Right lobe of liver (tissue), 6 donors: ENCODE measurements around the gene TPSD1. TPM values are rescaled to one million over a fixed set of nuclear protein-coding genes. Genes with fewer than 3 reads are reported as not detected.
"Not testable (repeated sequence)": the region's sequence is repeated elsewhere in the genome, so short reads cannot be mapped to it uniquely, and the experiment has no call there.

Experiments used
- ATAC-seq, 4 donors: fragments of 200-7000 bp; cut with Tn5 transposase; one replicate each; pipeline ENCODE4 v1.9.1; 2020; ENCODE audit warnings: mild to moderate bottlenecking in 4 of 4, moderate library complexity in 4 of 4
- DNase-seq, 3 donors: peaks; one replicate each; pipeline ENCODE4 v3.0.0-alpha.2; 2020
- H3K27ac ChIP-seq, 3 donors: fragments of 200-600 bp; one replicate each; pipeline ENCODE4 v1.8.0; 2022
- H3K27me3 ChIP-seq, 2 donors: fragments of 200-600 bp; one replicate each; pipeline ENCODE4 v1.8.0; 2022
- H3K36me3 ChIP-seq, 4 donors: fragments of 200-600 bp; sonication (generic) in 1 of 4; one replicate each; pipeline versions ENCODE4 v1.5.1 to v1.8.0; 2017 to 2022; ENCODE audit warnings: control low read depth in 1 of 4
- H3K4me1 ChIP-seq, 4 donors: fragments of 200-600 bp; sonication (generic) in 1 of 4; one replicate each; pipeline versions ENCODE4 v1.5.1 to v1.8.0; 2017 to 2022; ENCODE audit warnings: control low read depth in 1 of 4
- H3K4me3 ChIP-seq, 3 donors: fragments of 200-600 bp; one replicate each; pipeline ENCODE4 v1.8.0; 2022
- H3K9me3 ChIP-seq, 4 donors: fragments of 200-600 bp; sonication (generic) in 1 of 4; one replicate each; pipeline versions ENCODE4 v1.5.1 to v1.8.0; 2017 to 2022; ENCODE audit warnings: control low read depth in 1 of 4
- POLR2A ChIP-seq: fragments of 450-650 bp; IDR thresholded peaks from one replicate; pipeline ENCODE4 v1.6.1; 2017; ENCODE audit warnings: antibody characterized with exemption, mild to moderate bottlenecking
- WGBS: methylation state at CpG from one replicate; pipeline ENCODE4 v1.1.6; 2018; ENCODE audit warnings: low coverage, low lambda C conversion rate; ENCODE audit not compliant: insufficient coverage; ENCODE audit errors: missing lambda C conversion rate; 5-methylcytosine and 5-hydroxymethylcytosine counted together
- intact Hi-C, 2 donors: fragments of 100-400 bp; cut with DNase I; formaldehyde crosslinking; loops; one replicate each; pipeline versions ENCODE4 v1.11.2 to v1.14.1; 2022
- long read RNA-seq: library from polyadenylated mRNA; unstranded; transcript quantifications from one replicate; pipeline ENCODE4 v2.0.0, GENCODE V29; 2019
- total RNA-seq, 6 experiments: library from RNA; depleted of rRNA in 2 of 6; stranded (reverse); fragments of >200 nt in 2 of 6; fragmentation: NEBNext Ultra II Directional in 3 of 6; extraction: Animal tissue kit (Norgen Biotek cat#: 25700) in 3 of 6; gene quantifications; one replicate each; pipeline versions ENCODE4 v1.1.0 to v1.2.4, GENCODE V29; 2016 to 2023
- TF ChIP-seq, protein P1 (sequence below), 4 donors: fragments of 200-600 bp in 3 of 4; fragments of 450-650 bp in 1 of 4; IDR thresholded peaks; one replicate each; pipeline versions ENCODE4 v1.5.1 to v1.8.0; 2016 to 2022; ENCODE audit warnings: antibody characterized with exemption in 4 of 4, mild to moderate bottlenecking in 2 of 4
- donor health status: DM: no; HTN: yes; CAD: no.
- donor health status: DM: no; HTN: no; CAD: no.
- donor health status: DM: no; HTN: no; CAD: no.
- donor health status: DM: no; HTN: yes; CAD: no.
- donor health status: DM: no; HTN: yes; CAD: no.

The TPSD1 gene
- not detected for total RNA-seq
- long read RNA-seq, result 0 reads

DNA sequence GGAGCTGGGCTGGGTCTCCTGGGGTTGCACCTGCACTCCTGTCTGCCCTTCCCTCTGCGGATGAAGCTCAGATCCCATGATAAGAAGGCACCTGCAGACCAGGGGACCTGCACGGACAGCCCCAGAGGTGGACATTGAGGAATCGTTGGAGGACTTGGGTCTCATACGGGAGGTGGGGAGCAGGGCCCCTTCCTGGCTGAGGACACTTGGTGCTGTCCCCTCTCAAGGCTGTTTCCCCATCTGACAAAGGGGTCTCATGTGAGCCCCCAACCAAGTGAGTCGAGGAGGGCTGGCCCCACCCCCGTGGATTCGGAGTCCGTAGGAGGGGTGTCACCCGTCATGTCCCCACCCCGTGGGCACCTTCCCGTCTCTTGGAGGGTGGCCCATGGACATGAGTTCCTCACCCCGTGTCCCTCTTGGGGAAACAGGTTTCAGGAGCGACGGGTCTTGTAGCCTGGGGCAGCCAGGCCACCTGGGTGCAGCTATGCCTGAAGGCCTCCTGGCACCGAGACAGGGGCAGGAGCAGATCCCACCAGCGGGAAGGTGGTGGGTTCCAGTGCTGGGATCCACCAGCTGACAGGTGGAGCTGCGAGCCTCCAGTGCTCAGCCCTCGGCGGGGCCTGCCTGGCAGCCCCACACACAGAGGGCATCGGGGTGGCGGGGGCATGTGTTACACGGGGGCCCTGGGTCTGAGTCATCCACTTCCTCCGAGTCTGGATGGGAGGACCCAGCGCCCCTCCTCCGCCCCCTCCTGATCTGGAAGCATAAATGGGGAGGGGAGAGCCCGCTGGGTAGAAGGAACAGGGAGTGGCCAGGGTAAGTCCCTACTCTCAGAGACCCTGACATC lies at the start of gene TPSD1:
TSS of gene TPSD1 (plus strand) at position 794 of the 847 bp plus-strand sequence. CDS start 212 bp downstream, outside the sequence.
- H3K27me3 ChIP-seq, DNase-seq, H3K9me3 ChIP-seq, intact Hi-C loops, H3K27ac ChIP-seq, H3K36me3 ChIP-seq, H3K4me1 ChIP-seq, H3K4me3 ChIP-seq: not testable (repeated sequence)
- WGBS, result no CpG with 5 or more reads among the region's 26 CpGs
- ATAC-seq, result peak in 1 of 4 donors; percentile 5

DNA sequence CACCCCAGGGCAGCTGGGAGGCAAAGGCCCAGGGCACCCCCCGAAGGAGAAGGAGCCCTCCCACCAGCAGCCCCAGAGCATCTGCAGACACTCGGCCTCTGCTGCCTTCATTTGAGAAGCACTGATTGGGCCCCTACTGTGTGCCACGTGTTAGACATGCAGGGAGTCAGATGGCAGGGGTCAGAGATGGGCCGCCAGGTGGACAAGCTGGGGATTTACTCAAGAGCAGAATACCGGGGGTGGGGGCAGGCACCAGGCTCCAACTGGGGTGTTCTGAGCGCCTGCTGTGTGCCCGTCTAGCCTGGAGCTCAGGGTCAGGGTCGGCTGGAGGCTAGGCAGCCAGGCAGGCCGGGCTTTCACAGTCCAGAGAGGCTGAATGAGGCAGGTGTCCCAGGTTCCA lies 49.5 kb upstream of the TPSD1 start:
- DNase-seq (no peak), ATAC-seq (no peak)
- WGBS, result no CpG with 5 or more reads among the region's 9 CpGs
- intact Hi-C loops, result no loop called here
- no peaks in the 10 kb centered on the region for H3K27me3 ChIP-seq
- H3K4me1 ChIP-seq, result no peaks in the 10 kb centered on the region
- no peak overlapping the region for H3K4me3 ChIP-seq
- peaks cover 0 to 6% (median 0%) of the 10 kb centered on the region in 4 donors for H3K36me3 ChIP-seq
- TF ChIP-seq POLR2A, result no peak
- TF ChIP-seq, protein P1, sequence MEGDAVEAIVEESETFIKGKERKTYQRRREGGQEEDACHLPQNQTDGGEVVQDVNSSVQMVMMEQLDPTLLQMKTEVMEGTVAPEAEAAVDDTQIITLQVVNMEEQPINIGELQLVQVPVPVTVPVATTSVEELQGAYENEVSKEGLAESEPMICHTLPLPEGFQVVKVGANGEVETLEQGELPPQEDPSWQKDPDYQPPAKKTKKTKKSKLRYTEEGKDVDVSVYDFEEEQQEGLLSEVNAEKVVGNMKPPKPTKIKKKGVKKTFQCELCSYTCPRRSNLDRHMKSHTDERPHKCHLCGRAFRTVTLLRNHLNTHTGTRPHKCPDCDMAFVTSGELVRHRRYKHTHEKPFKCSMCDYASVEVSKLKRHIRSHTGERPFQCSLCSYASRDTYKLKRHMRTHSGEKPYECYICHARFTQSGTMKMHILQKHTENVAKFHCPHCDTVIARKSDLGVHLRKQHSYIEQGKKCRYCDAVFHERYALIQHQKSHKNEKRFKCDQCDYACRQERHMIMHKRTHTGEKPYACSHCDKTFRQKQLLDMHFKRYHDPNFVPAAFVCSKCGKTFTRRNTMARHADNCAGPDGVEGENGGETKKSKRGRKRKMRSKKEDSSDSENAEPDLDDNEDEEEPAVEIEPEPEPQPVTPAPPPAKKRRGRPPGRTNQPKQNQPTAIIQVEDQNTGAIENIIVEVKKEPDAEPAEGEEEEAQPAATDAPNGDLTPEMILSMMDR (IDR thresholded peaks at IDR 0.05), result no peak
- H3K27ac ChIP-seq, result no peak overlapping the region
- no peaks in the 10 kb centered on the region for H3K9me3 ChIP-seq

DNA sequence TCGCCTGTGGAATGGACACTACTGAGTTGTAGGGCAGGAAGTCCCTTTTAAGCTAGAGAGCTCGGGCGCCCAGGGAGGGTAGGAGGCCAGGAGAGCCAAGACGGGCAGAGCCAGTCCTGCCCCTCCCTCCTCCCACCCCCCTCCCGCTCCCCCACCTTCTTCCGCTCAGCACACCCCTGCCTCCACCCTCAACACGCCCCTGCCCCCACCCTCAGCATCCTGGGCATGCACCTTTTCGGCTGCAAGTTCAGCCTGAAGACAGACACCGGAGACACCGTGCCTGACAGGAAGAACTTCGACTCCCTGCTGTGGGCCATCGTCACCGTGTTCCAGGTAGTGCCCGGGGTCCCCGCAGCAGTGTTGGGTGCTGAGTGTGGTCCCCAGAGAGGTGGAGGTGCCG lies 49.1 kb upstream of the TPSD1 start:
- no peak for TF ChIP-seq POLR2A
- TF ChIP-seq, protein P1 (IDR thresholded peaks at IDR 0.05), result no peak
- H3K36me3 ChIP-seq, result peaks cover 0 to 11% (median 0%) of the 10 kb centered on the region in 4 donors
- 72% methylated on average over 9 of the region's 16 CpGs for WGBS

DNA sequence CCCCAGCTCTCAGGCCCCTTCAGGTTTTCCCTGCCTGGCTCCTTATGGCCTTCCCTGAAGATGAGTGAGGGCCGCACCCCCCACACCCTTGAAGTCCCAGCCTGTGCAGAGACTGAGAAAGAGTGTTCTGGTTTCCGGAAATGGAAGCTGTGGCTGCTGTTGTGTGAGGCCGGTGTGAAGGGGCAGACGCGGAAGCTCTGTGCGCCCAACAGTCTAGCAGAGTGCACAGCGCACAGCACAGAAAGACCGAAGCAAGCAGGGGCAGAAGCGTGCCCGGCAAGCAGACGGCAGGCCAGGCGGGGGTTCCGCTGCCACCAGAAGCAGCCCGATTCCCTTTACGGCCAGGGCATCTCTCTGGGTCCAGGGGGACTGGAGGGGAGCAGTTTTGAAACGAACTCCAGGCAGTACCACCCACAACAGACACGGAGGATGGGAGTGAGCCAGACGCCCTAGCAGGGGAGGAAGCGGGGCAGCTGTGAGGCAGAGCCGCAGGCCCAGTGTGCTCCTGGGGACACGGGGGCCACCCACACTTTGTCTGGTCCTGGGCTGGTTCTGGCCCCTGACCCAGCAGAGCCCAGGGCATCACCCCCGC lies 47.5 kb upstream of the TPSD1 start:
- TF ChIP-seq, protein P1 (IDR thresholded peaks at IDR 0.05), result no peak
- TF ChIP-seq POLR2A, result no peak
- H3K4me3 ChIP-seq, result no peak overlapping the region
- H3K36me3 ChIP-seq, result peaks cover 0 to 14% (median 0%) of the 10 kb centered on the region in 4 donors
- no peak for DNase-seq
- ATAC-seq, result no peak
- no peaks in the 10 kb centered on the region for H3K4me1 ChIP-seq
- intact Hi-C loops, result no loop called here
- no peaks in the 10 kb centered on the region for H3K27me3 ChIP-seq
- H3K27ac ChIP-seq, result no peak overlapping the region
- WGBS, result 61% methylated on average over 5 of the region's 22 CpGs
- no peaks in the 10 kb centered on the region for H3K9me3 ChIP-seq

More for the DNA sequence above, 49.1 kb upstream of the TPSD1 start:
- Histone ChIP-seq H3K9me3 (no peaks in the 10 kb centered on the region), H3K4me3 (no peak overlapping the region), H3K27me3 (no peaks in the 10 kb centered on the region), H3K27ac (no peak overlapping the region), H3K4me1 (no peaks in the 10 kb centered on the region)
- DNase-seq (no peak), ATAC-seq (no peak)
- intact Hi-C loops, result no loop called here

DNA sequence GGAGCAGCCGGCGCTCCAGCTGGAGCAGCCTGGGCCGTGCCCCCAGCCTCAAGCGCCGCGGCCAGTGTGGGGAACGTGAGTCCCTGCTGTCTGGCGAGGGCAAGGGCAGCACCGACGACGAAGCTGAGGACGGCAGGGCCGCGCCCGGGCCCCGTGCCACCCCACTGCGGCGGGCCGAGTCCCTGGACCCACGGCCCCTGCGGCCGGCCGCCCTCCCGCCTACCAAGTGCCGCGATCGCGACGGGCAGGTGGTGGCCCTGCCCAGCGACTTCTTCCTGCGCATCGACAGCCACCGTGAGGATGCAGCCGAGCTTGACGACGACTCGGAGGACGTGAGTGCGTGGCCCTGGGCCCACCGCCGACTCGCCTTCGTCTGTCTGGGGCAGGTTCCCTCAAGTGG lies 46.8 kb upstream of the TPSD1 start:
- ATAC-seq, result no peak
- no peak for DNase-seq
- peaks cover 0 to 14% (median 0%) of the 10 kb centered on the region in 4 donors for H3K36me3 ChIP-seq
- WGBS, result 91% methylated on average over 7 of the region's 43 CpGs
- no peaks in the 10 kb centered on the region for H3K27me3 ChIP-seq
- TF ChIP-seq, protein P1 (IDR thresholded peaks at IDR 0.05), result no peak
- TF ChIP-seq POLR2A, result no peak
- intact Hi-C loops, result no loop called here
- no peaks in the 10 kb centered on the region for H3K9me3 ChIP-seq
- H3K4me1 ChIP-seq, result no peaks in the 10 kb centered on the region
- no peak overlapping the region for H3K4me3 ChIP-seq
- no peak overlapping the region for H3K27ac ChIP-seq
